ENCODE measurements around the gene NR0B2.
"Not testable (repeated sequence)": the region's sequence is repeated elsewhere in the genome, so short reads cannot be mapped to it uniquely, and the experiment has no call there.

Gene NR0B2

GRCh38 chr1:26913754-26914619, at the start of gene NR0B2:
NR0B2 (minus strand) TSS chr1:26913975; CDS start chr1:26913940, 35 bp downstream.
- DNase-seq (ENCODE audit: low read depth in 2 of 2) = no peak

- DNase-seq (ENCODE audit: low read depth in 2 of 2) = no peak
Observed at GRCh38 chr1:26961826-26962225, 48.1 kb upstream of the NR0B2 start.

- DNase-seq (ENCODE audit: low read depth in 2 of 2) = no peak
Observed at GRCh38 chr1:26960625-26960966, 46.8 kb upstream of the NR0B2 start.

- peak in 1 of 2 donors; percentile 4 for DNase-seq (ENCODE audit: low read depth in 2 of 2)
Observed at GRCh38 chr1:26959722-26960624, 46.2 kb upstream of the NR0B2 start, which contains the start of gene KDF1. KDF1 (minus strand) TSS chr1:26960468; CDS start chr1:26952380, 8,088 bp downstream.

- no peak for DNase-seq (ENCODE audit: low read depth in 2 of 2)
Observed at GRCh38 chr1:26959270-26959669, 45.5 kb upstream of the NR0B2 start.

- no peak for DNase-seq (ENCODE audit: low read depth in 2 of 2)
Observed at GRCh38 chr1:26957306-26957705, 43.5 kb upstream of the NR0B2 start.

GRCh38 chr1:26956321-26956720, 42.5 kb upstream of the NR0B2 start:
- no peak for DNase-seq (ENCODE audit: low read depth in 2 of 2)

- no peak for DNase-seq (ENCODE audit: low read depth in 2 of 2)
Observed at GRCh38 chr1:26953374-26953773, 39.6 kb upstream of the NR0B2 start.

GRCh38 chr1:26951821-26952497, 38.2 kb upstream of the NR0B2 start:
- DNase-seq (ENCODE audit: low read depth in 2 of 2) = no peak

- DNase-seq (ENCODE audit: low read depth in 2 of 2) = no peak
Observed at GRCh38 chr1:26951216-26951615, 37.4 kb upstream of the NR0B2 start.

GRCh38 chr1:26950602-26951001, 36.8 kb upstream of the NR0B2 start:
- no peak for DNase-seq (ENCODE audit: low read depth in 2 of 2)

- DNase-seq (ENCODE audit: low read depth in 2 of 2) = no peak
Observed at GRCh38 chr1:26949926-26950319, 36.1 kb upstream of the NR0B2 start.

GRCh38 chr1:26949266-26949925, 35.6 kb upstream of the NR0B2 start:
- DNase-seq (ENCODE audit: low read depth in 2 of 2) = no peak

- not testable (repeated sequence) for DNase-seq (ENCODE audit: low read depth in 2 of 2)
Observed at GRCh38 chr1:26948725-26949057, 34.9 kb upstream of the NR0B2 start.

GRCh38 chr1:26946270-26946669, 32.5 kb upstream of the NR0B2 start:
- DNase-seq (ENCODE audit: low read depth in 2 of 2) = no peak

GRCh38 chr1:26945728-26946127, 32.0 kb upstream of the NR0B2 start:
- DNase-seq (ENCODE audit: low read depth in 2 of 2) = no peak

- no peak for DNase-seq (ENCODE audit: low read depth in 2 of 2)
Observed at GRCh38 chr1:26945138-26945537, 31.4 kb upstream of the NR0B2 start.

GRCh38 chr1:26942656-26943055, 28.9 kb upstream of the NR0B2 start:
- DNase-seq (ENCODE audit: low read depth in 2 of 2) = no peak

- no peak for DNase-seq (ENCODE audit: low read depth in 2 of 2)
Observed at GRCh38 chr1:26941311-26941710, 27.5 kb upstream of the NR0B2 start.

- DNase-seq (ENCODE audit: low read depth in 2 of 2) = no peak
Observed at GRCh38 chr1:26938659-26939025, 24.9 kb upstream of the NR0B2 start.

GRCh38 chr1:26938004-26938658, 24.4 kb upstream of the NR0B2 start:
- no peak for DNase-seq (ENCODE audit: low read depth in 2 of 2)

Measured in stimulated activated CD8-positive, alpha-beta memory T cell treated with anti-CD3 and anti-CD28 coated beads, Interleukin-2, amount 100 ng/mL, for 48 hours (primary cell).